PC-3 (cell line): ENCODE results near the gene PHYKPL. TPM values are rescaled to one million over a fixed set of nuclear protein-coding genes. Genes with fewer than 3 reads are reported as not detected.

ENCODE experiments used
- ATAC-seq: fragments of 200-7000 bp; cut with Tn5 transposase; 2 replicates; pipeline ENCODE4 v1.9.1; 2020; ENCODE audit warnings: mild to moderate bottlenecking, moderate library complexity
- BruUV-seq: library from RNA; stranded (reverse); fragments of 400-500 nt; replicated peaks from 2 replicates; lab custom pipeline; 2021; lab: Mats Ljungman, UMichigan
- CTCF ChIA-PET: fragments of 300-600 bp; sonication (Branson Sonifier 250); formaldehyde crosslinking; loops from one replicate; lab custom pipeline; 2022; ENCODE audit warnings: antibody characterized with exemption; lab: Charles Lee
- POLR2A ChIA-PET: fragments of 300-600 bp; sonication (Branson Sonifier 250); formaldehyde crosslinking; loops from one replicate; lab custom pipeline; 2022; ENCODE audit warnings: antibody characterized with exemption; ENCODE audit not compliant: unreplicated experiment; lab: Charles Lee
- DNase-seq: peaks from one replicate; pipeline ENCODE4 v3.0.0-alpha.2; 2015
- H2AFZ ChIP-seq: fragments of 300-600 bp; sonication (generic); 2 replicates; pipeline ENCODE4 v1.6.0; 2016; ENCODE audit warnings: antibody characterized with exemption, low read length
- H3F3A ChIP-seq: fragments of 300-600 bp; sonication (generic); one replicate; pipeline ENCODE4 v1.6.0; 2017; ENCODE audit warnings: antibody characterized with exemption, low read length, control low read depth, mild to moderate bottlenecking; ENCODE audit not compliant: unreplicated experiment
- H3K27ac ChIP-seq: fragments of 300-600 bp; sonication (generic); 2 replicates; pipeline ENCODE4 v1.5.1; 2016; ENCODE audit warnings: mild to moderate bottlenecking, low read length
- H3K27me3 ChIP-seq: fragments of 300-600 bp; sonication (generic); 2 replicates; pipeline ENCODE4 v1.6.1; 2016; ENCODE audit warnings: low read length, mixed read lengths
- H3K36me3 ChIP-seq: fragments of 300-600 bp; sonication (generic); 2 replicates; pipeline ENCODE4 v1.6.1; 2016; ENCODE audit warnings: low read depth, mixed run types, low read length, mixed read lengths
- H3K4me1 ChIP-seq: fragments of 300-600 bp; sonication (generic); 2 replicates; pipeline ENCODE4 v1.5.1; 2016; ENCODE audit warnings: low read length; ENCODE audit not compliant: insufficient read depth
- H3K4me2 ChIP-seq: fragments of 300-600 bp; sonication (generic); 2 replicates; pipeline ENCODE4 v1.6.0; 2016; ENCODE audit warnings: low read length
- H3K4me3 ChIP-seq: fragments of 300-600 bp; sonication (generic); 2 replicates; pipeline ENCODE4 v1.5.1; 2016; ENCODE audit warnings: mild to moderate bottlenecking, low read length, mixed read lengths
- H3K79me2 ChIP-seq: fragments of 300-600 bp; sonication (generic); 2 replicates; pipeline ENCODE4 v1.6.1; 2017; ENCODE audit warnings: low read length, mixed read lengths
- H3K9ac ChIP-seq: fragments of 300-600 bp; sonication (generic); 2 replicates; pipeline ENCODE4 v1.6.0; 2016; ENCODE audit warnings: mild to moderate bottlenecking, low read length
- H3K9me2 ChIP-seq: fragments of 300-600 bp; sonication (generic); replicated peaks from 2 replicates; pipeline ENCODE4 v1.6.1; 2016; ENCODE audit warnings: mixed run types, low read length, mixed read lengths
- H3K9me3 ChIP-seq: fragments of 300-600 bp; sonication (generic); 2 replicates; pipeline ENCODE4 v1.6.1; 2016; ENCODE audit warnings: low read length, mixed read lengths
- H4K20me1 ChIP-seq: fragments of 300-600 bp; sonication (generic); 2 replicates; pipeline ENCODE4 v1.6.1; 2016; ENCODE audit warnings: low read length, mixed read lengths
- EZH2 ChIP-seq: fragments of 300-600 bp; sonication (generic); IDR thresholded peaks from one replicate; pipeline ENCODE4 v1.6.1; 2017; ENCODE audit warnings: antibody characterized with exemption, mild to moderate bottlenecking, low read length; ENCODE audit not compliant: unreplicated experiment
- EZH2phosphoT487 ChIP-seq: fragments of 300-600 bp; sonication (generic); IDR thresholded peaks from 2 replicates; pipeline ENCODE4 v1.6.1; 2018; ENCODE audit warnings: mild to moderate bottlenecking, antibody characterized with exemption, low read length, borderline replicate concordance
- intact Hi-C: fragments of 100-400 bp; cut with micrococcal nuclease; formaldehyde crosslinking; loops from 2 replicates; pipeline ENCODE4 v1.9.0; 2023
- total RNA-seq: library from RNA; depleted of rRNA; stranded (reverse); fragments of >200 nt; gene quantifications from 2 replicates; pipeline ENCODE4 v1.2.3, GENCODE V29; 2014
- TF ChIP-seq, protein P1 (sequence below): fragments of 300-600 bp; sonication (generic); conservative IDR thresholded peaks from 2 replicates; pipeline ENCODE4 v1.5.1; 2017; ENCODE audit warnings: antibody characterized with exemption, low read depth, mild to moderate bottlenecking, low read length

Gene PHYKPL
- total RNA-seq, 1 experiment from 2014 or later: 31.2 TPM

DNA sequence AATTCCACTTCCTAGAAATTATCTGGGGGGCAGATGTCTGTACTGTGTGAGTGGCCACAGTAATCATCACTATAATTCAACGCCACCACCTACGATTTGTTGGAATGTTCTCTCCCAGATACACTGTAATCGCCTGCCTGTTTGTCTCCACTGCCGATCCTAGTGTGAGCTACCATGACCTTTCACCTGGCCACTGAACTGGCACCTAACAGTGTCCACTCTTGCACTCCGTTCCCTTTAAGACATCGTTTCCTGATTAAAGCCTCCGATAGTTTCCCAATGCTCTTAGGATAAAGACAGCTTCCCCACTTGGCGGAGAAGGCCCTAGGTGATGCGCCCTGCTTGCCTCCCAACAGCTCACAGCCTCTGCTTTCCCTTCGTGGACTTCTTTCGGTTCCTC lies 4.0 kb downstream of the PHYKPL start:
- Histone ChIP-seq H3F3A (no peaks in the 10 kb centered on the region), H3K4me1 (peaks cover 17% of the 10 kb centered on the region), H3K36me3 (peaks cover 42% of the 10 kb centered on the region), H3K27ac (no peak overlapping the region), H4K20me1 (no peaks in the 10 kb centered on the region), H3K4me3 (no peak overlapping the region), H3K9ac (no peak overlapping the region), H3K79me2 (peaks cover 31% of the 10 kb centered on the region), H2AFZ (no peak overlapping the region), H3K9me3 (no peaks in the 10 kb centered on the region), H3K4me2 (no peak overlapping the region), H3K9me2 (no peaks in the 10 kb centered on the region), H3K27me3 (no peaks in the 10 kb centered on the region)
- DNase-seq: no peak
- ChIA-PET POLR2A (no interaction called here), CTCF (no interaction called here)
- no peak for ATAC-seq
- TF ChIP-seq, protein P1, sequence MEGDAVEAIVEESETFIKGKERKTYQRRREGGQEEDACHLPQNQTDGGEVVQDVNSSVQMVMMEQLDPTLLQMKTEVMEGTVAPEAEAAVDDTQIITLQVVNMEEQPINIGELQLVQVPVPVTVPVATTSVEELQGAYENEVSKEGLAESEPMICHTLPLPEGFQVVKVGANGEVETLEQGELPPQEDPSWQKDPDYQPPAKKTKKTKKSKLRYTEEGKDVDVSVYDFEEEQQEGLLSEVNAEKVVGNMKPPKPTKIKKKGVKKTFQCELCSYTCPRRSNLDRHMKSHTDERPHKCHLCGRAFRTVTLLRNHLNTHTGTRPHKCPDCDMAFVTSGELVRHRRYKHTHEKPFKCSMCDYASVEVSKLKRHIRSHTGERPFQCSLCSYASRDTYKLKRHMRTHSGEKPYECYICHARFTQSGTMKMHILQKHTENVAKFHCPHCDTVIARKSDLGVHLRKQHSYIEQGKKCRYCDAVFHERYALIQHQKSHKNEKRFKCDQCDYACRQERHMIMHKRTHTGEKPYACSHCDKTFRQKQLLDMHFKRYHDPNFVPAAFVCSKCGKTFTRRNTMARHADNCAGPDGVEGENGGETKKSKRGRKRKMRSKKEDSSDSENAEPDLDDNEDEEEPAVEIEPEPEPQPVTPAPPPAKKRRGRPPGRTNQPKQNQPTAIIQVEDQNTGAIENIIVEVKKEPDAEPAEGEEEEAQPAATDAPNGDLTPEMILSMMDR: no peak
- TF ChIP-seq EZH2 (no peak), EZH2phosphoT487 (no peak)
- intact Hi-C loops: no loop called here
- BruUV-seq: no TSS peak

DNA sequence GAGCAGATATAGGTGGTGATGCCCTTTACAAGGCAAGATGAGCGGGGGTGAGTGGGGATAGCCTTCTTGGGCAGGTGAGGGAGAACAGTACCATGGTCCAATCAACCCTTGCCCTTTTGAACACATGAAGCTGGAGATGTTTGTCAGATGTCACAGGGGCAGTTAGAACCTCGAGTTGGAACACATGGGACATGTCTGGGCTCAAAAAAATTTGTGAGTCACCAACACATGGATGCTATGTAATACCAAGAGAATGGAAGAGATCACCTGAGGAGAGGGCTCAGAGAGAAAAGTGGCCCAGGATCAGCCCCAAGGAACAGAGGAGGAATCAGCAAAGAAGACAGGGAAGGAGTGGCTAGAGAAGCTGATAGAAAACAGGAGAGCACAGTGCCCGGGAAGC lies 4.7 kb downstream of the PHYKPL start:
- no peaks in the 10 kb centered on the region for H3K9me2 ChIP-seq
- H3K36me3 ChIP-seq: peaks cover 42% of the 10 kb centered on the region
- H3K4me2 ChIP-seq: no peak overlapping the region
- H3F3A ChIP-seq: no peaks in the 10 kb centered on the region
- no peak overlapping the region for H3K9ac ChIP-seq
- H3K4me1 ChIP-seq: peaks cover 17% of the 10 kb centered on the region
- no peak overlapping the region for H2AFZ ChIP-seq
- ATAC-seq (no peak), DNase-seq (no peak)
- no peak overlapping the region for H3K27ac ChIP-seq
- CTCF ChIA-PET: no interaction called here
- TF ChIP-seq EZH2 (no peak), EZH2phosphoT487 (no peak)
- TF ChIP-seq, protein P1: no peak
- H3K4me3 ChIP-seq: no peak overlapping the region
- no peaks in the 10 kb centered on the region for H3K27me3 ChIP-seq
- H4K20me1 ChIP-seq: no peaks in the 10 kb centered on the region
- peaks cover 31% of the 10 kb centered on the region for H3K79me2 ChIP-seq
- intact Hi-C loops: no loop called here
- no peaks in the 10 kb centered on the region for H3K9me3 ChIP-seq
- POLR2A ChIA-PET: no interaction called here
- no TSS peak for BruUV-seq

DNA sequence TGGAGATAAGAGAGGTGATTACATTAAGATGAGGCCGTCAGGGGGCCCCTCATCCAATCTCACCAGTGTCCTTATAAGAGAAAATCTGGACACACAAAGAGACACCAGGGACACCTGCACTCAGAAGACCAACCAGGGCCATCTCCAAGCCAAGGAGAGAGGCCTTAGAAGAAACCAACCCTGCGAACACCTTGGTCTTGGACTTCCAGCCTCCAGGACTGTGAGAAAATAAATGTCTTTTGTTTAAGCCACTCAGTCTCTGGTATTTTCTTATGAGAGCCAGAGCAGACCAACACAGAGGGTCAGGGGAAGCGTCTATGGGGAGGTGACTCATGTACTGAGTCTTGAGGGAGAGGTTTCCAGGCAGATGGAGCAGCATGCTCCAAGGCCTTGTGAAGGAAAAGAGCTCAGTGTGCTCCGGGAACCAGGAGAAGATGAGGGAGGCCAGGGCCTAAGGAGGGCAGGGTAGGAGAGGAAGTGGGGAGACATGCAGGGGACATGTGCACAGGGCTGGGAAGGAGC lies 5.4 kb downstream of the PHYKPL start:
- ChIA-PET POLR2A (no interaction called here), CTCF (no interaction called here)
- ATAC-seq (no peak), DNase-seq (no peak)
- H3K79me2 ChIP-seq: peaks cover 31% of the 10 kb centered on the region
- intact Hi-C loops: no loop called here
- H2AFZ ChIP-seq: no peak overlapping the region
- no peak overlapping the region for H3K27ac ChIP-seq
- TF ChIP-seq EZH2 (no peak), EZH2phosphoT487 (no peak)
- TF ChIP-seq, protein P1: no peak
- peaks cover 17% of the 10 kb centered on the region for H3K4me1 ChIP-seq
- no peak overlapping the region for H3K9ac ChIP-seq
- H3K9me3 ChIP-seq: no peaks in the 10 kb centered on the region
- BruUV-seq: no TSS peak
- H4K20me1 ChIP-seq: no peaks in the 10 kb centered on the region
- H3K4me3 ChIP-seq: no peak overlapping the region
- no peaks in the 10 kb centered on the region for H3K9me2 ChIP-seq
- H3F3A ChIP-seq: no peaks in the 10 kb centered on the region
- no peaks in the 10 kb centered on the region for H3K27me3 ChIP-seq
- peaks cover 42% of the 10 kb centered on the region for H3K36me3 ChIP-seq
- no peak overlapping the region for H3K4me2 ChIP-seq
